Mammary epithelial cell (primary cell): Measurements from ENCODE around the gene KPNB1.

Experiments used
- CTCF ChIP-seq, 2 donors: IDR thresholded peaks in 1 of 2; conservative IDR thresholded peaks in 1 of 2; 2 replicates each; pipeline ENCODE4 v1.5.1; 2011 to 2012; ENCODE audit warnings: inconsistent platforms in 2 of 2, low read length in 2 of 2, mild to moderate bottlenecking in 2 of 2, control low read depth in 1 of 2, low read depth in 1 of 2; ENCODE audit not compliant: insufficient read depth in 1 of 2; ENCODE audit errors: extremely low read depth in 1 of 2
- EZH2 ChIP-seq: IDR thresholded peaks from 2 replicates; pipeline ENCODE4 v1.6.1; 2012; ENCODE audit warnings: low read length, inconsistent platforms, borderline replicate concordance

DNA sequence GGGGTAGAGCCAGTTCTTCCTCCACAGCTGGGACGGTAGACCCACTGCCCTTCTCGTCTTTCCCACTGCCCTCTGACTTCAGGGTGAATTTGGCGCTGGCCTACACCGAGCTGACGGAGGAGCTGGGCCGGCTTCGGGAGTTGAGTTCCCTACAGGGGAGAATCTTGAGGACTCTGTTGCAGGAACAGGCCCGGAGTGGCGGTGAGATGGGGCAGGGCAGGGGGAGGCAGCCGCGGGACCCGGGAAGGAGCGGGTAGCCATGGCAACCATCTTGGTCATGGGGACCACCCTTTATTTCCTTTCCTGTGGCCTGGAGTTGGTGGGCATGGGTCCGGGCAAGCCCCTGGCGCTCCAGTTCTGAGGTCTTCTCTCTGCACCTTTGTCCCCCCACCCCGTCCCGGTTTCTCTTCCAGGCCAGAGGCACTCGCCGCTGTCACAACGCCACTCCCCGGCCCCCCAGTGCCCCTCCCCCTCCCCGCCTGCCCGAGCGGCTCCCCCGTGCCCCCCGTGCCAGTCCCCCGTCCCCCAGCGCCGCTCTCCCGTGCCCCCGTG is 58.7 kb downstream of the KPNB1 start:
- TF ChIP-seq CTCF (conservative IDR thresholded peaks at IDR 0.05 in 1 of 2, IDR thresholded peaks at IDR 0.05 in 1 of 2; ENCODE audit: extremely low read depth in 1 of 2, insufficient read depth in 1 of 2, low read depth in 1 of 2, low read length in 2 of 2) (no peak), EZH2 (no peak)
